ENCODE results near the gene CPPED1.

Gene CPPED1

GRCh38 chr16:12732600-12732999 lies 71.1 kb downstream of the CPPED1 start:
- Histone ChIP-seq H3K4me2 (no peak overlapping the region), H3K4me3 (peak overlapping the region in 1 of 10 experiments; percentile 13; a peak in 1 of 20 replicates), H3K27me3 (no peaks in the 10 kb centered on the region), H3K36me3 (peaks cover 23 to 100% (median 46%) of the 10 kb centered on the region in 11 experiments; a peak in 21 of 22 replicates), H3K9ac (no peak overlapping the region), H3K4me1 (peaks cover 0 to 13% (median 8%) of the 10 kb centered on the region in 10 experiments; a peak in 11 of 20 replicates), H3K27ac (no peak overlapping the region), H3K9me3 (replicated peaks in 1 of 11) (peaks cover 41 to 62% (median 51%) of the 10 kb centered on the region in 11 experiments), H4K20me1 (peaks cover 0 to 62% (median 0%) of the 10 kb centered on the region in 11 experiments; a peak in 7 of 22 replicates)
- TF ChIP-seq Cebpa-rat (IDR thresholded peaks at IDR 0.05): no peak

- Histone ChIP-seq H3K9ac (no peak overlapping the region), H3K4me3 (no peak overlapping the region), H3K4me1 (peaks cover under 1 to 13% (median 8%) of the 10 kb centered on the region in 10 experiments; a peak in 13 of 20 replicates), H3K4me2 (peak overlapping the region in 1 of 11 experiments; percentile 2; a peak in 1 of 22 replicates), H3K9me3 (replicated peaks in 1 of 11) (peaks cover 42 to 72% (median 56%) of the 10 kb centered on the region in 11 experiments), H3K27me3 (no peaks in the 10 kb centered on the region), H4K20me1 (peaks cover 0 to 80% (median 0%) of the 10 kb centered on the region in 11 experiments; a peak in 8 of 22 replicates), H3K36me3 (peaks cover 18 to 99% (median 41%) of the 10 kb centered on the region in 11 experiments; a peak in 21 of 22 replicates), H3K27ac (no peak overlapping the region)
- no peak for TF ChIP-seq Cebpa-rat (IDR thresholded peaks at IDR 0.05)
Measured at GRCh38 chr16:12729448-12729847, 74.2 kb downstream of the CPPED1 start.

GRCh38 chr16:12728469-12728868 lies 75.2 kb downstream of the CPPED1 start:
- Histone ChIP-seq H3K4me3 (no peak overlapping the region), H3K27ac (no peak overlapping the region), H3K27me3 (no peaks in the 10 kb centered on the region), H3K4me1 (peaks cover 5 to 21% (median 14%) of the 10 kb centered on the region in 10 experiments; a peak in 17 of 20 replicates), H3K4me2 (peak overlapping the region in 2 of 11 experiments; percentile 10 to 14; a peak in 2 of 22 replicates), H4K20me1 (peaks cover 0 to 90% (median 6%) of the 10 kb centered on the region in 11 experiments; a peak in 9 of 22 replicates), H3K9ac (no peak overlapping the region), H3K9me3 (replicated peaks in 1 of 11) (peaks cover 32 to 71% (median 53%) of the 10 kb centered on the region in 11 experiments), H3K36me3 (peaks cover 16 to 99% (median 33%) of the 10 kb centered on the region in 11 experiments; a peak in 21 of 22 replicates)
- no peak for TF ChIP-seq Cebpa-rat (IDR thresholded peaks at IDR 0.05)

- no peak overlapping the region for H3K4me3 ChIP-seq
- H3K27me3 ChIP-seq: no peaks in the 10 kb centered on the region
- peak overlapping the region in 5 of 11 experiments; percentile 10 to 64 (median 40); a peak in 10 of 22 replicates for H3K4me2 ChIP-seq
- no peak for TF ChIP-seq Cebpa-rat (IDR thresholded peaks at IDR 0.05)
- peaks cover 0 to 97% (median 8%) of the 10 kb centered on the region in 11 experiments; a peak in 10 of 22 replicates for H4K20me1 ChIP-seq
- H3K9ac ChIP-seq: no peak overlapping the region
- peaks cover 0 to 99% (median 19%) of the 10 kb centered on the region in 11 experiments; a peak in 19 of 22 replicates for H3K36me3 ChIP-seq
- H3K4me1 ChIP-seq: peaks cover 0 to 19% (median 12%) of the 10 kb centered on the region in 10 experiments; a peak in 15 of 20 replicates
- peaks cover 17 to 54% (median 31%) of the 10 kb centered on the region in 11 experiments; a peak in 21 of 22 replicates for H3K9me3 ChIP-seq (replicated peaks in 1 of 11)
- H3K27ac ChIP-seq: no peak overlapping the region
Measured at GRCh38 chr16:12724226-12724625, 79.5 kb downstream of the CPPED1 start.

- no peak overlapping the region for H3K27ac ChIP-seq
- H3K4me3 ChIP-seq: no peak overlapping the region
- TF ChIP-seq Cebpa-rat (IDR thresholded peaks at IDR 0.05): no peak
- peaks cover 17 to 55% (median 36%) of the 10 kb centered on the region in 11 experiments; a peak in 21 of 22 replicates for H3K9me3 ChIP-seq (replicated peaks in 1 of 11)
- no peaks in the 10 kb centered on the region for H3K27me3 ChIP-seq
- peaks cover 2 to 99% (median 22%) of the 10 kb centered on the region in 11 experiments; a peak in 20 of 22 replicates for H3K36me3 ChIP-seq
- peaks cover 0 to 92% (median 8%) of the 10 kb centered on the region in 11 experiments; a peak in 10 of 22 replicates for H4K20me1 ChIP-seq
- H3K9ac ChIP-seq: no peak overlapping the region
- peaks cover 0 to 17% (median 11%) of the 10 kb centered on the region in 10 experiments; a peak in 15 of 20 replicates for H3K4me1 ChIP-seq
- peak overlapping the region in 5 of 11 experiments; percentile 10 to 64 (median 40); a peak in 10 of 22 replicates for H3K4me2 ChIP-seq
Measured at GRCh38 chr16:12723681-12724080, 80.0 kb downstream of the CPPED1 start.

- TF ChIP-seq Cebpa-rat (IDR thresholded peaks at IDR 0.05): no peak
- peaks cover 5 to 99% (median 31%) of the 10 kb centered on the region in 11 experiments; a peak in 20 of 22 replicates for H3K36me3 ChIP-seq
- H4K20me1 ChIP-seq: peaks cover 0 to 74% (median under 1%) of the 10 kb centered on the region in 11 experiments; a peak in 10 of 22 replicates
- no peak overlapping the region for H3K9ac ChIP-seq
- peaks cover 17 to 63% (median 45%) of the 10 kb centered on the region in 11 experiments; a peak in 21 of 22 replicates for H3K9me3 ChIP-seq (replicated peaks in 1 of 11)
- no peaks in the 10 kb centered on the region for H3K27me3 ChIP-seq
- H3K27ac ChIP-seq: no peak overlapping the region
- peaks cover 0 to 16% (median 7%) of the 10 kb centered on the region in 10 experiments; a peak in 11 of 20 replicates for H3K4me1 ChIP-seq
- H3K4me3 ChIP-seq: no peak overlapping the region
- H3K4me2 ChIP-seq: no peak overlapping the region
Measured at GRCh38 chr16:12721841-12722421, 81.8 kb downstream of the CPPED1 start.

GRCh38 chr16:12719972-12720371 lies 83.7 kb downstream of the CPPED1 start:
- Histone ChIP-seq H3K27ac (no peak overlapping the region), H3K27me3 (no peaks in the 10 kb centered on the region), H3K9me3 (replicated peaks in 1 of 11) (peaks cover 11 to 62% (median 35%) of the 10 kb centered on the region in 11 experiments; a peak in 21 of 22 replicates), H3K9ac (no peak overlapping the region), H3K4me3 (no peak overlapping the region), H4K20me1 (peaks cover 0 to 55% (median 0%) of the 10 kb centered on the region in 11 experiments; a peak in 10 of 22 replicates), H3K4me2 (no peak overlapping the region), H3K4me1 (peaks cover 0 to 16% (median 7%) of the 10 kb centered on the region in 10 experiments; a peak in 11 of 20 replicates), H3K36me3 (peaks cover 8 to 99% (median 27%) of the 10 kb centered on the region in 11 experiments; a peak in 18 of 22 replicates)
- no peak for TF ChIP-seq Cebpa-rat (IDR thresholded peaks at IDR 0.05)

- peaks cover 8 to 96% (median 36%) of the 10 kb centered on the region in 11 experiments; a peak in 19 of 22 replicates for H3K36me3 ChIP-seq
- no peak overlapping the region for H3K4me3 ChIP-seq
- no peaks in the 10 kb centered on the region; a peak in 1 of 20 replicates for H3K4me1 ChIP-seq
- TF ChIP-seq Cebpa-rat (IDR thresholded peaks at IDR 0.05): no peak
- peaks cover 17 to 66% (median 36%) of the 10 kb centered on the region in 11 experiments; a peak in 21 of 22 replicates for H3K9me3 ChIP-seq (replicated peaks in 1 of 11)
- H3K27ac ChIP-seq: no peak overlapping the region
- no peak overlapping the region for H3K4me2 ChIP-seq
- H4K20me1 ChIP-seq: peaks cover 0 to 39% (median 0%) of the 10 kb centered on the region in 11 experiments; a peak in 5 of 22 replicates
- no peak overlapping the region for H3K9ac ChIP-seq
- no peaks in the 10 kb centered on the region for H3K27me3 ChIP-seq
Measured at GRCh38 chr16:12716658-12717057, 87.0 kb downstream of the CPPED1 start.
